Lower leg skin (tissue), 3 donors: ENCODE measurements around the gene SMPDL3A.

Experiments used
- CTCF ChIP-seq, 3 donors: fragments of 450-650 bp; IDR thresholded peaks; one replicate each; pipeline ENCODE4 v1.5.1; 2016; ENCODE audit warnings: antibody characterized with exemption in 3 of 3, mild to moderate bottlenecking in 3 of 3, moderate library complexity in 2 of 3
- POLR2A ChIP-seq, 2 donors: fragments of 450-650 bp; IDR thresholded peaks; one replicate each; pipeline ENCODE4 v1.6.1; 2016 to 2017; ENCODE audit warnings: antibody characterized with exemption in 2 of 2, mild to moderate bottlenecking in 1 of 2, moderate library complexity in 1 of 2

DNA sequence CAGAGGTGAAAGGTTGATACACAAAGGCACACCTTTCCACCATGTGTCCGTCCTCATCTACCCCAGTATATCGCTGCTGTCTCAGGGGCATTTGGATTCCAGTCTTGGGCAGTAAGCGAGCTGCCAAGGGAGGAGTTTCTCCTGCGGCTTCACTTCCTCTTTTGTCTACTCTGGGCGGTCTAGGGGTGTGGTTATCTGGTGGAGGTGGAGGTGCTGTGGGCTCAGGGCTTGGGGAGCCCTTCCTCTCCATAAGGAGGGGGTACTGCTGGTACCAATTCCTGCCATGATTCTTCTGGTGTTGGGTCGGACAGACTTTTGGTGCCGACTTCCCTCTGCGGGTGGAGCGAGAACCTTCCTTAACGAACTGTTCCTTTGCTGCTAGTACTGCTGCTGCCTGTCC, 41.5 kb upstream of the SMPDL3A start:
- no peak for TF ChIP-seq CTCF (IDR thresholded peaks at IDR 0.05)
- no peak for TF ChIP-seq POLR2A (IDR thresholded peaks at IDR 0.05)
